NOMO-1 (cell line): Measurements from ENCODE around the gene SERPINB11.
"Not testable (repeated sequence)": the region's sequence is repeated elsewhere in the genome, so short reads cannot be mapped to it uniquely, and the experiment has no call there.

Source experiments
- DNase-seq, 2 experiments: peaks; one replicate each; lab custom pipeline; 2025; ENCODE audit not compliant: unreplicated experiment in 2 of 2; lab: John Stamatoyannopoulos, UW

Gene SERPINB11

GRCh38 chr18:63702660-63703059 is at the start of gene SERPINB11:
SERPINB11 (plus strand) TSS chr18:63702960; CDS start chr18:63710194, 7,234 bp downstream.
- no peak for DNase-seq

GRCh38 chr18:63658920-63659319 is 43.8 kb upstream of the SERPINB11 start:
- DNase-seq: not testable (repeated sequence)

- DNase-seq: not testable (repeated sequence)
These were observed 41.0 kb upstream of the SERPINB11 start, which contains the start of gene SERPINB3 for GRCh38 chr18:63661750-63662149. SERPINB3 (minus strand) TSS chr18:63661893; CDS start chr18:63661216, 677 bp downstream.

- no peak for DNase-seq
These were observed 38.2 kb upstream of the SERPINB11 start for GRCh38 chr18:63664571-63664970.

GRCh38 chr18:63676526-63677323 is 26.0 kb upstream of the SERPINB11 start:
- peak; percentile 22 to 43 for DNase-seq

- DNase-seq: peak; percentile 34 to 37
These were observed 25.1 kb upstream of the SERPINB11 start for GRCh38 chr18:63677500-63678225.

GRCh38 chr18:63679820-63680606 is 22.7 kb upstream of the SERPINB11 start:
- DNase-seq: no peak

- no peak for DNase-seq
These were observed 21.1 kb upstream of the SERPINB11 start for GRCh38 chr18:63681449-63682340.

- no peak for DNase-seq
These were observed 19.6 kb upstream of the SERPINB11 start for GRCh38 chr18:63683152-63683551.

- no peak for DNase-seq
These were observed 18.9 kb upstream of the SERPINB11 start for GRCh38 chr18:63683890-63684289.

- DNase-seq: no peak
These were observed 18.0 kb upstream of the SERPINB11 start for GRCh38 chr18:63684718-63685117.

GRCh38 chr18:63686871-63687270 is 15.9 kb upstream of the SERPINB11 start:
- no peak for DNase-seq

GRCh38 chr18:63689064-63689463 is 13.7 kb upstream of the SERPINB11 start:
- DNase-seq: no peak

GRCh38 chr18:63697097-63697660 is 5.6 kb upstream of the SERPINB11 start:
- no peak for DNase-seq

GRCh38 chr18:63700501-63700900 is 2.3 kb upstream of the SERPINB11 start:
- no peak for DNase-seq

- DNase-seq: no peak
These were observed 808 bp upstream of the SERPINB11 start for GRCh38 chr18:63701952-63702351.

- DNase-seq: no peak
These were observed 2.6 kb downstream of the SERPINB11 start for GRCh38 chr18:63705401-63705800.

- DNase-seq: no peak
These were observed 5.1 kb downstream of the SERPINB11 start for GRCh38 chr18:63707816-63708215.

- peak in 1 of 2 experiments; percentile 13 for DNase-seq
These were observed 5.9 kb downstream of the SERPINB11 start for GRCh38 chr18:63708650-63709049.
